GM08714 (cell line): Measurements from ENCODE around the gene LRRC72.
"Not testable (repeated sequence)": the region's sequence is repeated elsewhere in the genome, so short reads cannot be mapped to it uniquely, and the experiment has no call there.

Experiments used
- H3K4me3 ChIP-seq: fragments of 200-500 bp; sonication (Bioruptor generic); 2 replicates; pipeline ENCODE4 v1.5.1; 2014; ENCODE audit warnings: mild to moderate bottlenecking, low read length, inconsistent platforms
- ZNF274 ChIP-seq: IDR thresholded peaks from 2 replicates; pipeline ENCODE4 v1.6.1; 2012; ENCODE audit warnings: mild to moderate bottlenecking, low read depth, low read length

LRRC72 gene

DNA sequence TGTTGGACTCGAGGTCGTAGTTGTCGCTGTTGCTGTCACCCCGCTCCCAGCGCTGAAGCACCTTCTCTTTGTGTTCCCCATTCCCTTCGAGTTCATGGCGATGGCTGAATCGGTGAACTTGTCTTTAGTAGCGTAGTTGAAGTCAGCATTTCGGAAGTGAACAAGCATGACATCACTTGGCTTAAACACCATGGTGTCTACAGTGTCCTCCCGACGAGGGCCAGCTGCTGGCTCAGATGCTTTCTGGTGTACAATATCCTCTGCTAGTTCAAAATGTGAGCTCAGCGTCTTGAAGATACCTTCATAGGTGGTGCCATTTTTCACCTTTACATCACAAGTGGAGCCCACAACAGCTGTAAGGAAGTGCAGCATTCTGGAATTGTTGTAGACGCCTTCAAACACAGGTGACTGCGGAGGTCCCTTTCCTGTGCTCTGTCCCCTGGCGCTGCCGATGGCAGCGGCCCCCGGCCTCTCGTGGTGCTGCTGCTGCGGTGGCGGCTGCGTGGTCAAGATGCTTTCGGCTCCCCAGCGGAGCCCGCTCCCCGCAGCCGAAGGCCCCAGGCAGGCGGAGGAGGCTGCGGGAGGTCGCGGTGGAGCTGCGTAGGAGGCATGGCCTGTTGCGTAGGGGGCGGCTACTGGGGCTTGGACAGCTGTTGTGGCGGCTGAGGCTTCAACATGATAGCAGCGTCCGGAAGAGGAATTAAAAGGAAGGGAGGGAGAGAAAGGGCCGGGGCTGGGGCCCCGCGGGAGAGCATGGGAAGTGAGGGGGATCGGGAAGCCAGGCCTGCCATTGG is 59.7 kb downstream of the LRRC72 start:
- TF ChIP-seq ZNF274: no peak
- no peak overlapping the region for H3K4me3 ChIP-seq

DNA sequence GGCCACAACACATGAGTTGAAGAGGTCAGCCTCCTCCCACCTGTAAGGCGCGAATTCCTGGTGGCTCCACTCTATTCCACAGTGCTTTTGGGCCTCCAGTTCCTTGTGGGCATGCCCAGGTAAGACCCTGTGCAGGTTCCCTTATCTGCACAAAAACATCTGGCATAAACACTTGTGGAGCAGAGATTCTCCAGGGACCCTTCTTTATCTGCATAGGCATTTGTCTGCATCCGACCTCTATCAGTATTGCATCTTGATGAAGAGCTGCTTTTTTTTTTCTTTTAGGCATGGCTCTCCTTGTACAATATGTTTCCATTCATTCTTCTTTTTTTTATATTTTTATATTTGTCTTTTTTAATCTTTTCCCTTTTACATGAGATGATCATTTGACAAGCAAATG is 60.5 kb downstream of the LRRC72 start:
- no peak for TF ChIP-seq ZNF274
- no peak overlapping the region for H3K4me3 ChIP-seq

DNA sequence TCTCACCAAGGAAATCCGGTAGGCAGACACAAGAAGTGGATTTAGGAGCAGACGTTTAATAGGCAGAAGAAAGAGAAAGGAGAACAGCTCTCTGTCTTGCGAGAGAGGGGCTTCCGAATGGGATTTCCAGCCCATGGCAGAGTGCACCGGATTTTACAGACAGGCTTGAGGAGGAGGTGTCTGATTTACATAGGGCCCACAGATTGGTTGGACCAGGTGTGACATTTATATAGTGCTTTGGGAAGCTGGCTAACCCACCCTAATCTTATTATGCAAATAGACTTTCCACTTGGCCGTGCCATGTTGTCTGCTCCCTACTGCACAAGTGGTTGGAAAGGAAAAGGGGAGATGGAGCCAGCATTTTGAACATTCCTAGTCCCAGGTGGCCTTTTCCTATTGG is 61.2 kb downstream of the LRRC72 start:
- H3K4me3 ChIP-seq: no peak overlapping the region
- TF ChIP-seq ZNF274: no peak

GRCh38 chr7:16589881-16590280 is 63.3 kb downstream of the LRRC72 start:
- no peak overlapping the region for H3K4me3 ChIP-seq
- TF ChIP-seq ZNF274: no peak

DNA sequence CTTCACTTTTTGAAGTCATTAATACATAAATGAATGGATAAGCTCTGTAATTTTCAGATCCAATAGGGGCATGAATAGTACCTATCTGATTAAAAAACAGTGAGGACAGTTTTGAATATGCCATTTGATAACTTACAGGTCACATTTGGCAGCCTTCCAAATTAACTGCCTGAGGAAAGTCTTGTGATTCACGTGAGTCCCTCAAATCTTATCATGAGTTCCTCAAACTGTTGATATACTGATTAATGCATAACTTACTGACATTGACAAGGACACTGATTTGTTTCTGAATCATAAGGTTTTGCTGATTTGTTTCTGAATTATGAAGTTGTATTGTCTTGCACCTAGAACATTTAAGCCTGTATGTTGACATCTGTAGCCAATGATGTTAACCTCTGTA is 63.8 kb downstream of the LRRC72 start:
- TF ChIP-seq ZNF274: no peak
- H3K4me3 ChIP-seq: no peak overlapping the region

DNA sequence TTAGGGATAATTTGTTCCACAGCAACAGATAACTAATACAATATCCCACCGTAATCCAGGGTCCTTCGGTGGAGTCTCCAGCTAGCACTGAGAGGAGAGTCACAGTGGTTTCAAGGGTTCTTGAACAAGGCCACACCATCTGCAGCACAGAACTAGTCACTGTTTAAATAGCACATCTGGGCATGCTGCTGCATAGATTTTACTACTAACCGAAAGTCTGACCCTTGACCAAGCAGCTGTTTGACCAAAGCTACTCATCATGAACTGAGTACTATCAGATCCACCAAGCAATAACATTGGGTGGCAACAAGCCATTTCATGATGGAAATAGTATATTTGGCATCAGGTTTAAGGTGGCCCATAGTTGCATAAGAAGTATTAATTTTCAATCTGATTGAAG is 65.8 kb downstream of the LRRC72 start:
- no peak for TF ChIP-seq ZNF274
- H3K4me3 ChIP-seq: no peak overlapping the region

- no peak overlapping the region for H3K4me3 ChIP-seq
- TF ChIP-seq ZNF274: no peak
These were observed 67.4 kb downstream of the LRRC72 start for GRCh38 chr7:16594061-16594460.

DNA sequence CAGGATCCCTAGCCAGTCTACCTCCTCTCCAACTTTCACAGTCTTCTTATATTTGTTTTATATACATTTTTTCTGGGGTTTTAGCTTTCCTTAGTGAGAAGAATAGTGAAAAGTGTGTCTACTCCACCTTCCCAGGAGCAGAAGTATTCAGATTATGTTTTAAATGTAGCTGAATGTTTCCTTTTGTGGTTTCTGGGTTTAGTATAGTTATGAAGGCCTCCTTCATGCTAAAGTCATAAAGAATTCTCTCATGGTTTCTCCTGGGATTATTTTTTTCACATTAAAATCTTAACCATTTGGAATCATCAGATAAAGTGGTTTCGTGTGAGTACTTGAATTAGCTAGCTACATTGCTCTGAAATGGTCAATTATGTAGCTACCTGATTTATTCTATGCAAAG is 68.1 kb downstream of the LRRC72 start:
- no peak overlapping the region for H3K4me3 ChIP-seq
- TF ChIP-seq ZNF274: no peak

- not testable (repeated sequence) for H3K4me3 ChIP-seq
These were observed 69.0 kb downstream of the LRRC72 start for GRCh38 chr7:16595596-16595995.

DNA sequence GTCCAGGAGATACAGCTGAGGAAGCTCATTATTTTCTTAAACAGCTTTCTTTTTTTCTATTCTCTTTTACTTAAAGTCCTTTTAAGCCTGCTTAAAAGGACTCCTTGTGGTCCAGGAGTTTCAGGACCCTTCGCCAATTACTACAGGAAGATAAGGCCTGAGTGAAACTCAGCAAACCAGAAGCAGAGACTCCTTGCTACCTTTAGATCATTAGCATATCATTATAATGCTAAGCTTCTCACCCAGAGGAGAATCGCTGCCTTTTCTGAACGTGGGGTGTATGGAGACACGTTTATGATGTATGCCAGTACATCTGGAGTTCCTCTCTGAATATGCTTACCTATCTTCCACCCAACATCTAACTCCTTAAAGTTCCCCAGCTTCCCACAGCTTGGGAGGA is 71.4 kb downstream of the LRRC72 start:
- TF ChIP-seq ZNF274: no peak
- no peak overlapping the region for H3K4me3 ChIP-seq

DNA sequence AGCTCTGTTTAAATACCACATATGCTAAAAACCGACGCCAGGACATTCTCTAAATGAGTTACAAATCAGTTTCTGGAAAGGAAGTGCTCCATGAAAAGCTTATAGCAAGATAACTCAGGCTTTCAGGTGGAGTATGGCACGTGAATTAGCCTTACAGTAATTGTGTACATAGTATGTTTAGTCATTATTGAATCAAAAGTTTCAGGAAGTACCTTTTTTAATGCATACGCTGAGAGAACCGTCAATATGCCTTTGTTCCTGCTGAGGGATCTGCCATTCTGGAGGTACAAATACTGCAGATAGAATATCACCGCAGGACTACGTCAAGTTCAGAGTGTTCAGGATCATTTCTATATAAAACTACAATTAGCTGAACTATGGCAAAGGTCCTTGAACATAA is 73.2 kb downstream of the LRRC72 start:
- no peak overlapping the region for H3K4me3 ChIP-seq
- TF ChIP-seq ZNF274: no peak

DNA sequence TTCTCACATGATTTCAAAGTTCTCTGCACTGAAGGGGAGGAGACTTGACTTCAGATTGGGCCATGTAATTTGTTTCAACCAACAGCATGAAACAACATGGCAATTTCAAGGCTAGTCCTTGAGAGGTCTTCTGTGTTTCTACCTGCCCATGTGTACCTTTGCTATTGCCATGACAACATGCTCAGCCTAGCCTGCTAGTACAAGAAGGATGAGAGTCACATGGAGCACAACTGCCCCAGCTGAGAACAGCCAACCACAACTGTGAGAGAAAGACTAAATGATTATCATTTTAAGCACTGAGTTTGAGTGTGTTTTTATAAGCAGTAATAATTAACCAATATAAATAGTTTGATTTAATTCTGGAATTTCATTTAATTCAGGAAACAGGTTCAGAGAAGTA is 77.0 kb downstream of the LRRC72 start:
- no peak for TF ChIP-seq ZNF274
- H3K4me3 ChIP-seq: no peak overlapping the region

DNA sequence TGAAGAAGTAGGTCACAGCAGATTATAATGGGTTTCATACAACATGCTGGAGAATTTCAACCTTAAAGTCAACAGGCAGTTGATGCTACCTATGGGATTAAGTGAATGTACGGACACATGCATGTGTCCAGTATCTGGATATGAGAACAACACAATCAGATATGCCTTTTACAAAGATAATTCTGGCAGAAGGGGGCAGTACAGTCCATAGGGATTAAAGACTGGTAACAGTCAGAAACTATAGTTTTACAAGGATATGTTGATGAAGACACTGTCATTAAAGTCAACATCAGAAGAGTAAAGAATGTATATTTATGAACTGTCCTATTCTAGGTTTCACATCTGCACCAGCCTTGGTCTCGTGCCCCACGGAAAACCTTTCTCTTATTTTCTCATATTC is 77.4 kb downstream of the LRRC72 start:
- TF ChIP-seq ZNF274: no peak
- H3K4me3 ChIP-seq: no peak overlapping the region

DNA sequence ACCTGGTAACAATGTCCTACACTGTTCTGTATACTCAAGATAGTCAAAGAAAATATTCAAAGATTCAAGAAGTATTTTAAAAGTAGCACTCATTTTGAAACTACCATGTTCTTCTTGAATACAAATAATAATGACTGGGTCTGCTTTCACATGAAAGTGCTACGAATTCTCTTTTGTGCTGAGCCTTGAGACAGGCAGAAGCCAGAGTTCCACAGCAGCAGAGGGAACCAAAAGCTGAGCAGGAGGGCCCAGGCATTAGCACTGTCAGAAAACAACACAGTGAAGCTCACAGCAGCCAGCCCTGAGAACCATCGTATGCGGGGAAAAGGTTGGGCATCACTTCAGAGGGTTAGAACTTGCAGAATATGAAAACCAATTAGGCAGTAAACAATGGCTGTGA is 80.1 kb downstream of the LRRC72 start:
- no peak for TF ChIP-seq ZNF274
- H3K4me3 ChIP-seq: no peak overlapping the region

DNA sequence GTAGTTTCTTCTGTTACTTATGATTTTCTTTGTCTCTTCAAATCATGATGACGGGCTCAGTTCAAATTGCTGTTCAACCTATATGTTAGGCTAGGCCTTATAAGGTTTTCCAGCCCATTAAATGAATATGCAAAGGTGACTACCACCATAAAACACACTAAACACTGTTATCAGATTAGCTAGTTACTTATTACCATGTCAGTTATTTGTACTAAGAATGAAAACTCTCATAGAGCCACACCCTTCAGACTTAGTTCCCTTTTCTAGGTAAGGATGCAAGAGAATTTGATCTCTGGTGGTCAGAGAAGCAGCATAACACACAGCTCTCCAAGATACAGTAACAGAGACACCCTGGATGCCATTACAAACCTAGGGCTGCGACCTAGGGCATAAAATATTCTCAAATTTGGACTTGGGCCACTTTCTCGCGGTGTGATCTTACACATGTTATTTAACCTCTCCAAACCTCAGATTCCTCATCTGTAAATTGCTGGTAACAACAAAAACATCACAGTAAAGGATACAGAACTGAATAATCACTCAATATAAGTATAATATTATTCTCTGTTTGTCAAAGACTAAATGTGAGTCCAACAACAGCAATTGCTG is 83.3 kb downstream of the LRRC72 start:
- no peak for TF ChIP-seq ZNF274

DNA sequence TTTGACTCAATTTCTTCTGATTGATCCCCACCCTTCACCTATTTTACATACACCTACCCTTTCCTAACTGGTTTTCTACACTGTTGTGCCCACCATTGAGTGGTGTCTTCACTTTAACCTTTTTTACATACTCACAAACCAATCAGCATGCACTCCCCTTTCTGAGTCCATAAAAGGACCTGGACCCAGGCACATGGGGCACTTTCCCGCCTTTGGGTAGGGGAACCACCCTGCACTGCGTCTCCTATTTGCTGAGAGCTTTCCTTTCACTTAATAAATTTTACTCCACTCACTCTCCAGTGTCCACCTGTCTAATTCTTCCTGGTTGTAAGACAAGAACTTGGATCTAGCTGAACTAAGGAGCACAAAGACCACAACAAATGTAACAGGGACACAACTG is 85.1 kb downstream of the LRRC72 start:
- no peak for TF ChIP-seq ZNF274
- H3K4me3 ChIP-seq: no peak overlapping the region

More for the DNA sequence above, 83.3 kb downstream of the LRRC72 start:
- H3K4me3 ChIP-seq: no peak overlapping the region
